Muscle layer of duodenum (tissue), 2 donors: Measurements from ENCODE around the gene LNPEP.
A peak's percentile ranks its signal among the peaks of the same experiment; 100 is the strongest.

Source experiments
- H3K27ac ChIP-seq: one replicate; pipeline ENCODE4 v1.7.0; 2013; ENCODE audit warnings: mild to moderate bottlenecking, low read length
- H3K27me3 ChIP-seq: one replicate; pipeline ENCODE4 v1.7.0; 2013; ENCODE audit warnings: low read depth, mild to moderate bottlenecking, control low read depth, low read length
- H3K36me3 ChIP-seq, 2 donors: one replicate each; pipeline ENCODE4 v1.7.0; 2013; ENCODE audit warnings: low read length in 2 of 2, control low read depth in 1 of 2, mild to moderate bottlenecking in 1 of 2; ENCODE audit not compliant: insufficient read depth in 2 of 2, control insufficient read depth in 1 of 2
- H3K4me1 ChIP-seq, 2 donors: one replicate each; pipeline ENCODE4 v1.7.0; 2013; ENCODE audit warnings: low read length in 2 of 2, mild to moderate bottlenecking in 2 of 2, control low read depth in 1 of 2, moderate library complexity in 1 of 2; ENCODE audit not compliant: insufficient read depth in 2 of 2, control insufficient read depth in 1 of 2
- H3K4me3 ChIP-seq, 2 donors: one replicate each; pipeline ENCODE4 v1.7.0; 2013; ENCODE audit warnings: low read length in 2 of 2, low read depth in 1 of 2, mild to moderate bottlenecking in 1 of 2
- H3K9me3 ChIP-seq, 2 donors: one replicate each; pipeline ENCODE4 v1.7.0; 2013; ENCODE audit warnings: low read length in 2 of 2, control low read depth in 1 of 2, mild to moderate bottlenecking in 1 of 2; ENCODE audit not compliant: control insufficient read depth in 1 of 2
- donor health status: healthy.

Gene LNPEP

GRCh38 chr5:97004423-97005060 is 68.7 kb downstream of the LNPEP start:
- peaks cover 25 to 34% of the 10 kb centered on the region in 2 donors for H3K36me3 ChIP-seq
- no peaks in the 10 kb centered on the region for H3K9me3 ChIP-seq
- no peak overlapping the region for H3K27ac ChIP-seq
- no peaks in the 10 kb centered on the region for H3K27me3 ChIP-seq
- H3K4me1 ChIP-seq: peaks cover 0 to 4% of the 10 kb centered on the region in 2 donors
- no peak overlapping the region for H3K4me3 ChIP-seq

- H3K27ac ChIP-seq: no peak overlapping the region
- peaks cover 10 to 22% of the 10 kb centered on the region in 2 donors for H3K36me3 ChIP-seq
- H3K4me3 ChIP-seq: no peak overlapping the region
- H3K4me1 ChIP-seq: peaks cover 0 to 4% of the 10 kb centered on the region in 2 donors
- no peaks in the 10 kb centered on the region for H3K27me3 ChIP-seq
- H3K9me3 ChIP-seq: no peaks in the 10 kb centered on the region
These were observed 70.7 kb downstream of the LNPEP start for GRCh38 chr5:97006454-97007060.

GRCh38 chr5:97009212-97009898 is 73.5 kb downstream of the LNPEP start:
- peaks cover 0 to 4% of the 10 kb centered on the region in 2 donors for H3K4me1 ChIP-seq
- H3K4me3 ChIP-seq: no peak overlapping the region
- no peaks in the 10 kb centered on the region for H3K27me3 ChIP-seq
- H3K36me3 ChIP-seq: peaks cover 9 to 36% of the 10 kb centered on the region in 2 donors
- H3K27ac ChIP-seq: no peak overlapping the region
- no peaks in the 10 kb centered on the region for H3K9me3 ChIP-seq

GRCh38 chr5:97009921-97010320 is 74.0 kb downstream of the LNPEP start:
- H3K36me3 ChIP-seq: peaks cover 9 to 31% of the 10 kb centered on the region in 2 donors
- H3K4me1 ChIP-seq: peaks cover 0 to 4% of the 10 kb centered on the region in 2 donors
- H3K4me3 ChIP-seq: no peak overlapping the region
- H3K27ac ChIP-seq: no peak overlapping the region
- no peaks in the 10 kb centered on the region for H3K9me3 ChIP-seq
- H3K27me3 ChIP-seq: no peaks in the 10 kb centered on the region

DNA sequence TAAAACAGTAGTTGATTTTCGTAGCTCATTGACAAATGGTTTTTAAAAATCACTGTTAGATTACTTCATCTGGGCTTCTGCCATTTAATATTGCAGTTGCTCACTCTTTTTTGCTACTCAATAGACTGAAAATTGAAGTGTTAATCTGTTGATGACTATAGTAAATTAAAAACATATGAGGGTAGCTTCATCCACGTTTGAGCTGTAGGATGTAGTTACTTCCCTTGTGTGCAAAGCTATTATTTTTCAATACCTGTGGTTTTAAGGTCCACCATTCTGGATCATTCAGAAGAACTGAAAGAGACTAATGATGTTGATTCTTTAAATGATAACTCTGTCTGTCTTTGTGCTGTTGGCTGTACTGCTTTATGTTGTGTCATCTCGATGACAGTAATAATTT is 74.7 kb downstream of the LNPEP start:
- Histone ChIP-seq H3K27ac (no peak overlapping the region), H3K36me3 (peaks cover 9 to 36% of the 10 kb centered on the region in 2 donors), H3K9me3 (no peaks in the 10 kb centered on the region), H3K4me1 (peaks cover 0 to 4% of the 10 kb centered on the region in 2 donors), H3K27me3 (no peaks in the 10 kb centered on the region), H3K4me3 (no peak overlapping the region)

GRCh38 chr5:97011567-97011966 is 75.7 kb downstream of the LNPEP start:
- Histone ChIP-seq H3K9me3 (no peaks in the 10 kb centered on the region), H3K27me3 (no peaks in the 10 kb centered on the region), H3K27ac (no peak overlapping the region), H3K4me3 (no peak overlapping the region), H3K36me3 (peaks cover 11 to 39% of the 10 kb centered on the region in 2 donors), H3K4me1 (peaks cover 0 to 4% of the 10 kb centered on the region in 2 donors)

- no peaks in the 10 kb centered on the region for H3K9me3 ChIP-seq
- H3K4me3 ChIP-seq: no peak overlapping the region
- no peaks in the 10 kb centered on the region for H3K27me3 ChIP-seq
- H3K36me3 ChIP-seq: peaks cover 32 to 46% of the 10 kb centered on the region in 2 donors
- peak overlapping the region; percentile 52 for H3K27ac ChIP-seq
- H3K4me1 ChIP-seq: no peaks in the 10 kb centered on the region
These were observed 83.7 kb downstream of the LNPEP start for GRCh38 chr5:97019435-97020117.

- H3K9me3 ChIP-seq: no peaks in the 10 kb centered on the region
- no peaks in the 10 kb centered on the region for H3K27me3 ChIP-seq
- peaks cover 37 to 49% of the 10 kb centered on the region in 2 donors for H3K36me3 ChIP-seq
- no peaks in the 10 kb centered on the region for H3K4me1 ChIP-seq
- no peak overlapping the region for H3K4me3 ChIP-seq
- no peak overlapping the region for H3K27ac ChIP-seq
These were observed 85.5 kb downstream of the LNPEP start for GRCh38 chr5:97021416-97021815.

DNA sequence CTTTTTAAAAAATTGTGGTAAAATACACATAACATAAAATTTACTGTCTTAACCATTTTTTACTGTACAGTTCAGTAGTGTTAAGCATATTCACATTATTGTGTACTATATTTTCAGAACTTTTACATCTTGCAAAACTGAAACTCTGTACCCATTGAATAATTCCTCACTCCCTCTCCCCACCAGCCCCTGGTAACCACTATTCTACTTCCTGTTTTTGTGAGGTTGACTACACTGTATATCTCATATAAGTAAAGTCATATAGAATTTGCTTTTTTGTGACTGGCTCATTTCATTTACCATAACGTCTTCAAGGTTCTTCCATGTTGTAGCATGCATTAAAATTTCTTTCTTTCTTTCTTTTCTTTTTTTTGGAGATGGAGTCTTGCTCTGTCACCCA is 87.0 kb downstream of the LNPEP start:
- H3K4me3 ChIP-seq: no peak overlapping the region
- H3K36me3 ChIP-seq: peaks cover 38 to 58% of the 10 kb centered on the region in 2 donors
- no peak overlapping the region for H3K27ac ChIP-seq
- H3K9me3 ChIP-seq: no peaks in the 10 kb centered on the region
- no peaks in the 10 kb centered on the region for H3K27me3 ChIP-seq
- H3K4me1 ChIP-seq: no peaks in the 10 kb centered on the region

DNA sequence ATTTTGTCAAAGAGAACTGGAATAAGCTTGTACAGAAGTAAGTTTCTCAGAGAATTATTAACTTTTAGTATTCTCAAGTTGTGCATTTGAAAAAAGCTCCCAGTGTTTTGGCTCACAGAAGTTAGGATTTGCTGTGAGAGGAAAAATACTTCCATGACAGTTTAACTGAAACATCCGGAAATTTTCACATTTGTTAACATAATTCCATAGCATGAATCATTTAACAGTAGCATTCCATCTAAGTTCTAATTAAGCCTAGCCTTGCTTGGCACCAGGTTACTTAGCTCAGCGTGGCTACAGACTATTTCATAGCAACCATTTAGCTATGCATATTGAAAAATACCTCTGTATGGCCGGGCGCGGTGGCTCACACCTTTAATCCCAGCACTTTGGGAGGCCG is 90.8 kb downstream of the LNPEP start:
- no peak overlapping the region for H3K4me3 ChIP-seq
- peaks cover 61 to 63% of the 10 kb centered on the region in 2 donors for H3K36me3 ChIP-seq
- H3K4me1 ChIP-seq: no peaks in the 10 kb centered on the region
- H3K27ac ChIP-seq: no peak overlapping the region
- no peaks in the 10 kb centered on the region for H3K9me3 ChIP-seq
- H3K27me3 ChIP-seq: no peaks in the 10 kb centered on the region

DNA sequence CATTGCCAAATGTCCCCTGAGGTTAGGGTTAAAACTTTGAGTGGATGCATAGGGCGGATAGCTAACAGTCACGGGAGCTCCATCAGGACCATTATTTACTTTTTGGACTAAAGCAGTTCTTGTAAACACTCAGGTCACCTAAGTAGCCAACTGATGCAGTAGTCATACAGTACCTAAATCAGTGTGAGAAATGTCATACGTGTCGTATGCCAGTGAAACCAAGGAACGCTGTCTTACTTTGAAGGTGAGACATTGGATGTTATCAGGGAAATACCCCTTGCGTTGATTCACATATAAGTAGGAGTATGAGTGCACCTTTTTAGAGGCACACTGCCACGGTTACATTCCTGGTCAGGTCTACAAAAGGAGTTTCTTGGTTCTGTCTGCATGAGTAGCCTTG is 101.9 kb downstream of the LNPEP start:
- H3K9me3 ChIP-seq: no peaks in the 10 kb centered on the region
- H3K27ac ChIP-seq: no peak overlapping the region
- H3K36me3 ChIP-seq: peaks cover 0 to 9% of the 10 kb centered on the region in 2 donors
- H3K4me1 ChIP-seq: no peaks in the 10 kb centered on the region
- no peak overlapping the region for H3K4me3 ChIP-seq
- H3K27me3 ChIP-seq: no peaks in the 10 kb centered on the region
